ENCODE data around the gene RPS4Y1. TPM values are rescaled to one million over a fixed set of nuclear protein-coding genes. Genes with fewer than 3 reads are reported as not detected.
"Not testable (repeated sequence)": the region's sequence is repeated elsewhere in the genome, so short reads cannot be mapped to it uniquely, and the experiment has no call there.

RPS4Y1 gene
- total RNA-seq, 2 donors from 2014 or later, result 174 TPM; not detected in 1

GRCh38 chrY:2857068-2857467 lies 15.7 kb downstream of the RPS4Y1 start:
- peaks cover 61% of the 10 kb centered on the region for H3K36me3 Mint-ChIP-seq
- DNase-seq (ENCODE audit: low spot score), result no peak

GRCh38 chrY:2857686-2858085 lies 16.3 kb downstream of the RPS4Y1 start:
- H3K27me3 Mint-ChIP-seq, result no peaks in the 10 kb centered on the region
- H3K9me3 Mint-ChIP-seq, result no peaks in the 10 kb centered on the region
- no peak overlapping the region for H3K27ac Mint-ChIP-seq
- H3K4me1 Mint-ChIP-seq (ENCODE audit: low read depth in 2 of 2), result peaks cover 0 to 60% of the 10 kb centered on the region in 2 donors
- peaks cover 62% of the 10 kb centered on the region for H3K36me3 Mint-ChIP-seq
- DNase-seq (ENCODE audit: low spot score) (no peak), ATAC-seq (no peak)
- H3K4me3 Mint-ChIP-seq, result peak overlapping the region; percentile 26

More at GRCh38 chrY:2857068-2857467, 15.7 kb downstream of the RPS4Y1 start:
- Mint-ChIP-seq H3K4me1 (ENCODE audit: low read depth in 2 of 2) (peaks cover 0 to 65% of the 10 kb centered on the region in 2 donors), H3K27me3 (no peaks in the 10 kb centered on the region), H3K4me3 (peak overlapping the region; percentile 26), H3K27ac (peak overlapping the region in 1 of 2 donors; percentile 39), H3K9me3 (no peaks in the 10 kb centered on the region)
- peak in 1 of 2 donors; percentile 77 for ATAC-seq

GRCh38 chrY:2859782-2860181 lies 18.4 kb downstream of the RPS4Y1 start:
- no peak for ATAC-seq
- Mint-ChIP-seq H3K36me3 (peaks cover 56% of the 10 kb centered on the region), H3K4me3 (peak overlapping the region; percentile 26), H3K27me3 (no peaks in the 10 kb centered on the region), H3K9me3 (no peaks in the 10 kb centered on the region), H3K4me1 (ENCODE audit: low read depth in 2 of 2) (peaks cover 0 to 56% of the 10 kb centered on the region in 2 donors), H3K27ac (peak overlapping the region in 1 of 2 donors; percentile 28)
- DNase-seq (ENCODE audit: low spot score), result no peak

- no peaks in the 10 kb centered on the region for H3K27me3 Mint-ChIP-seq
- DNase-seq (ENCODE audit: low spot score) (no peak), ATAC-seq (no peak)
- peaks cover 53% of the 10 kb centered on the region for H3K36me3 Mint-ChIP-seq
- peaks cover 0 to 50% of the 10 kb centered on the region in 2 donors for H3K4me1 Mint-ChIP-seq (ENCODE audit: low read depth in 2 of 2)
- no peak overlapping the region for H3K27ac Mint-ChIP-seq
- no peak overlapping the region for H3K4me3 Mint-ChIP-seq
- no peaks in the 10 kb centered on the region for H3K9me3 Mint-ChIP-seq
Observed at GRCh38 chrY:2860511-2860910, 19.1 kb downstream of the RPS4Y1 start.

- H3K9me3 Mint-ChIP-seq, result no peaks in the 10 kb centered on the region
- H3K27ac Mint-ChIP-seq, result no peak overlapping the region
- no peak overlapping the region for H3K4me3 Mint-ChIP-seq
- ATAC-seq (no peak), DNase-seq (ENCODE audit: low spot score) (no peak)
- peaks cover 28% of the 10 kb centered on the region for H3K36me3 Mint-ChIP-seq
- no peaks in the 10 kb centered on the region for H3K4me1 Mint-ChIP-seq (ENCODE audit: low read depth in 2 of 2)
- no peaks in the 10 kb centered on the region for H3K27me3 Mint-ChIP-seq
Observed at GRCh38 chrY:2866581-2866980, 25.2 kb downstream of the RPS4Y1 start.

- H3K9me3 Mint-ChIP-seq, result no peaks in the 10 kb centered on the region
- no peaks in the 10 kb centered on the region for H3K4me1 Mint-ChIP-seq (ENCODE audit: low read depth in 2 of 2)
- no peak for DNase-seq (ENCODE audit: low spot score)
- ATAC-seq, result no peak
- H3K4me3 Mint-ChIP-seq, result no peak overlapping the region
- H3K36me3 Mint-ChIP-seq, result peaks cover 23% of the 10 kb centered on the region
- no peak overlapping the region for H3K27ac Mint-ChIP-seq
- no peaks in the 10 kb centered on the region for H3K27me3 Mint-ChIP-seq
Observed at GRCh38 chrY:2867469-2867868, 26.1 kb downstream of the RPS4Y1 start.

- peaks cover 21% of the 10 kb centered on the region for H3K36me3 Mint-ChIP-seq
Observed at GRCh38 chrY:2868035-2868607, 26.7 kb downstream of the RPS4Y1 start.

GRCh38 chrY:2872234-2872633 lies 30.8 kb downstream of the RPS4Y1 start:
- ATAC-seq; H3K27ac Mint-ChIP-seq; H3K4me3 Mint-ChIP-seq; H3K27me3 Mint-ChIP-seq; DNase-seq (ENCODE audit: low spot score); H3K9me3 Mint-ChIP-seq; H3K4me1 Mint-ChIP-seq (ENCODE audit: low read depth in 2 of 2): not testable (repeated sequence)
- peaks cover 10% of the 10 kb centered on the region for H3K36me3 Mint-ChIP-seq

More at GRCh38 chrY:2868035-2868607, 26.7 kb downstream of the RPS4Y1 start:
- Mint-ChIP-seq H3K9me3 (no peaks in the 10 kb centered on the region), H3K27ac (no peak overlapping the region), H3K27me3 (no peaks in the 10 kb centered on the region), H3K4me1 (ENCODE audit: low read depth in 2 of 2) (no peaks in the 10 kb centered on the region), H3K4me3 (no peak overlapping the region)
- DNase-seq (ENCODE audit: low spot score), result no peak
- no peak for ATAC-seq

- Mint-ChIP-seq H3K36me3 (peaks cover 7% of the 10 kb centered on the region), H3K27ac (no peak overlapping the region), H3K4me1 (ENCODE audit: low read depth in 2 of 2) (no peaks in the 10 kb centered on the region), H3K27me3 (no peaks in the 10 kb centered on the region), H3K9me3 (no peaks in the 10 kb centered on the region), H3K4me3 (no peak overlapping the region)
- ATAC-seq (no peak), DNase-seq (ENCODE audit: low spot score) (no peak)
Observed at GRCh38 chrY:2874211-2874610, 32.8 kb downstream of the RPS4Y1 start.

GRCh38 chrY:2883561-2883960 lies 42.2 kb downstream of the RPS4Y1 start:
- Mint-ChIP-seq H3K4me1 (ENCODE audit: low read depth in 2 of 2) (peaks cover 0 to 18% of the 10 kb centered on the region in 2 donors), H3K27ac (no peak overlapping the region), H3K27me3 (no peaks in the 10 kb centered on the region), H3K36me3 (no peaks in the 10 kb centered on the region), H3K4me3 (no peak overlapping the region), H3K9me3 (no peaks in the 10 kb centered on the region)
- ATAC-seq (no peak), DNase-seq (ENCODE audit: low spot score) (no peak)

- no peaks in the 10 kb centered on the region for H3K36me3 Mint-ChIP-seq
- H3K4me3 Mint-ChIP-seq, result no peak overlapping the region
- H3K4me1 Mint-ChIP-seq (ENCODE audit: low read depth in 2 of 2), result peaks cover 0 to 23% of the 10 kb centered on the region in 2 donors
- ATAC-seq (no peak), DNase-seq (ENCODE audit: low spot score) (no peak)
- H3K9me3 Mint-ChIP-seq, result no peaks in the 10 kb centered on the region
- H3K27ac Mint-ChIP-seq, result no peak overlapping the region
- H3K27me3 Mint-ChIP-seq, result no peaks in the 10 kb centered on the region
Observed at GRCh38 chrY:2885880-2886279, 44.5 kb downstream of the RPS4Y1 start.

- Mint-ChIP-seq H3K9me3 (no peaks in the 10 kb centered on the region), H3K4me1 (ENCODE audit: low read depth in 2 of 2) (peaks cover 0 to 23% of the 10 kb centered on the region in 2 donors), H3K4me3 (peak overlapping the region; percentile 72), H3K36me3 (no peaks in the 10 kb centered on the region), H3K27me3 (no peaks in the 10 kb centered on the region), H3K27ac (peak overlapping the region in 1 of 2 donors; percentile 88)
- DNase-seq (ENCODE audit: low spot score) (no peak), ATAC-seq (peak in 1 of 2 donors; percentile 74)
Observed at GRCh38 chrY:2887386-2887785, 46.0 kb downstream of the RPS4Y1 start.

GRCh38 chrY:2887955-2888354 lies 46.6 kb downstream of the RPS4Y1 start:
- no peaks in the 10 kb centered on the region for H3K27me3 Mint-ChIP-seq
- no peak for DNase-seq (ENCODE audit: low spot score)
- peaks cover 0 to 23% of the 10 kb centered on the region in 2 donors for H3K4me1 Mint-ChIP-seq (ENCODE audit: low read depth in 2 of 2)
- H3K4me3 Mint-ChIP-seq, result peak overlapping the region; percentile 72
- ATAC-seq, result peak in 1 of 2 donors; percentile 97
- H3K27ac Mint-ChIP-seq, result peak overlapping the region in 1 of 2 donors; percentile 88
- no peaks in the 10 kb centered on the region for H3K36me3 Mint-ChIP-seq
- H3K9me3 Mint-ChIP-seq, result no peaks in the 10 kb centered on the region

- ATAC-seq (no peak), DNase-seq (ENCODE audit: low spot score) (no peak)
- H3K4me1 Mint-ChIP-seq (ENCODE audit: low read depth in 2 of 2), result peaks cover 0 to 6% of the 10 kb centered on the region in 2 donors
- H3K27ac Mint-ChIP-seq, result no peak overlapping the region
- H3K36me3 Mint-ChIP-seq, result peaks cover 7% of the 10 kb centered on the region
- H3K4me3 Mint-ChIP-seq, result no peak overlapping the region
- H3K27me3 Mint-ChIP-seq, result no peaks in the 10 kb centered on the region
- H3K9me3 Mint-ChIP-seq, result no peaks in the 10 kb centered on the region
Observed at GRCh38 chrY:2893471-2893870, 52.1 kb downstream of the RPS4Y1 start.

- DNase-seq (ENCODE audit: low spot score), result no peak
- Mint-ChIP-seq H3K4me1 (ENCODE audit: low read depth in 2 of 2) (no peaks in the 10 kb centered on the region), H3K27ac (no peak overlapping the region), H3K4me3 (no peak overlapping the region), H3K9me3 (no peaks in the 10 kb centered on the region), H3K36me3 (peaks cover 11% of the 10 kb centered on the region), H3K27me3 (peaks cover 0 to 6% of the 10 kb centered on the region in 2 donors)
- ATAC-seq, result no peak
Observed at GRCh38 chrY:2896050-2896449, 54.6 kb downstream of the RPS4Y1 start.

Measured in natural killer cell treated with Interleukin-12 subunit alpha and Interleukin-12 subunit beta and Interleukin-15 and Interleukin-18, amount 100 ng/mL, for 72 hours (primary cell).